Heart left ventricle (tissue), 16 donors: ENCODE data around the gene C9orf43. TPM values are rescaled to one million over a fixed set of nuclear protein-coding genes. Genes with fewer than 3 reads are reported as not detected.

Experiments
- ATAC-seq, 4 donors: fragments of 200-7000 bp; cut with Tn5 transposase; one replicate each; pipeline ENCODE4 v1.9.1; 2020 to 2022; ENCODE audit warnings: moderate library complexity in 4 of 4, mild to moderate bottlenecking in 3 of 4, moderate number of reproducible peaks in 1 of 4
- DNase-seq, 5 donors: peaks; one replicate each; pipeline ENCODE4 v3.0.0-alpha.2; 2020
- H3K27ac ChIP-seq, 12 donors: fragments of 200-600 bp; sonication (generic) in 4 of 12; one replicate each; pipeline versions ENCODE4 v1.5.0 to v1.8.0; 2016 to 2022; ENCODE audit warnings: mild to moderate bottlenecking in 2 of 12
- H3K27me3 ChIP-seq, 9 donors: fragments of 200-600 bp; sonication (generic) in 2 of 9; one replicate each; pipeline versions ENCODE4 v1.5.1 to v1.8.0; 2016 to 2022; ENCODE audit warnings: mild to moderate bottlenecking in 3 of 9
- H3K36me3 ChIP-seq, 9 donors: fragments of 200-600 bp; sonication (generic) in 2 of 9; one replicate each; pipeline versions ENCODE4 v1.5.0 to v1.8.0; 2018 to 2022; ENCODE audit warnings: mild to moderate bottlenecking in 2 of 9
- H3K4me1 ChIP-seq, 12 donors: fragments of 200-600 bp; sonication (generic) in 4 of 12; one replicate each; pipeline versions ENCODE4 v1.5.0 to v1.8.0; 2016 to 2022; ENCODE audit warnings: mild to moderate bottlenecking in 3 of 12
- H3K4me3 ChIP-seq, 12 donors: fragments of 200-600 bp; sonication (generic) in 4 of 12; one replicate each; pipeline versions ENCODE4 v1.5.0 to v1.8.0; 2017 to 2022; ENCODE audit warnings: mild to moderate bottlenecking in 9 of 12, moderate library complexity in 4 of 12
- H3K9me3 ChIP-seq, 12 donors: fragments of 200-600 bp; sonication (generic) in 4 of 12; one replicate each; pipeline versions ENCODE4 v1.5.0 to v1.8.0; 2016 to 2022; ENCODE audit warnings: mild to moderate bottlenecking in 1 of 12
- POLR2A ChIP-seq, 2 donors: fragments of 450-650 bp; IDR thresholded peaks; one replicate each; pipeline ENCODE4 v1.6.1; 2017; ENCODE audit warnings: antibody characterized with exemption in 2 of 2, mild to moderate bottlenecking in 2 of 2, moderate library complexity in 2 of 2
- WGBS, 4 donors: extraction: QIAGEN DNeasy Blood & Tissue Kit in 2 of 4; methylation state at CpG; one replicate each; pipeline versions ENCODE4 v1.1.5 to v1.1.7; 2013 to 2018; 5-methylcytosine and 5-hydroxymethylcytosine counted together
- intact Hi-C, 10 donors: fragments of 100-400 bp; cut with DNase I; formaldehyde crosslinking; loops; one replicate each; pipeline versions ENCODE4 v1.11.1 to v1.14.2; 2022
- polyA plus RNA-seq, 2 donors: library from polyadenylated mRNA; stranded (reverse); fragments of 200-250 nt; gene quantifications; one replicate each; pipeline ENCODE4 v1.2.3, GENCODE V29; 2013
- total RNA-seq, 9 donors: library from RNA; depleted of rRNA in 2 of 9; stranded (reverse); fragments of >200 nt in 2 of 9; fragmentation: NEBNext Ultra II Directional in 3 of 9; extraction: Animal tissue kit (Norgen Biotek cat#: 25700) in 3 of 9; gene quantifications; one replicate each; pipeline versions ENCODE4 v1.1.0 to v1.2.4, GENCODE V29; 2016 to 2023
- TF ChIP-seq, protein P1 (sequence below), 12 donors: fragments of 200-600 bp; sonication (generic) in 4 of 12; IDR thresholded peaks; one replicate each; pipeline versions ENCODE4 v1.5.0 to v1.8.0; 2018 to 2022; ENCODE audit warnings: antibody characterized with exemption in 12 of 12, mild to moderate bottlenecking in 5 of 12
- donor health status: ischemic (EF 13 %, LVEDD 7.1; RV severe dilation, severe dysfunction).
- donor health status: healthy with polysubstance abuse.
- donor health status: DM: no; HTN: yes; CAD: no.
- donor health status: DM: no; HTN: no; CAD: no.
- donor health status: ischemic (EF 25% LVEDD 6.9; RV normal size, moderate dysfunction).
- donor health status: ischemic (EF 25% LVEDD 5.7; RV mildly dilated, moderate dysfunction).
- donor health status: healthy.
- donor health status: DM: yes; HTN: yes; CAD: no.
- donor health status: ischemic (EF 35%, LVEDD 5.7; RV mildly dilated, moderate dysfunction).
- donor health status: nonischemic (EF 11% LVEDD 7.7; RV severe dilation, severe dysfunction).
- donor health status: DM: yes; HTN: yes; CAD: no.
- donor health status: PGD.
- donor health status: ischemic (EF 29% LVEDD 5.4; RV normal size, mild dysfunction).
- donor health status: nonischemic (EF 23%, LVEDD 6.1; RV moderate dilation, normal function).

Gene C9orf43
- total and polyA plus RNA-seq, 11 donors, result 0.14 to 0.93 (median 0.25) TPM; not detected in 5

DNA sequence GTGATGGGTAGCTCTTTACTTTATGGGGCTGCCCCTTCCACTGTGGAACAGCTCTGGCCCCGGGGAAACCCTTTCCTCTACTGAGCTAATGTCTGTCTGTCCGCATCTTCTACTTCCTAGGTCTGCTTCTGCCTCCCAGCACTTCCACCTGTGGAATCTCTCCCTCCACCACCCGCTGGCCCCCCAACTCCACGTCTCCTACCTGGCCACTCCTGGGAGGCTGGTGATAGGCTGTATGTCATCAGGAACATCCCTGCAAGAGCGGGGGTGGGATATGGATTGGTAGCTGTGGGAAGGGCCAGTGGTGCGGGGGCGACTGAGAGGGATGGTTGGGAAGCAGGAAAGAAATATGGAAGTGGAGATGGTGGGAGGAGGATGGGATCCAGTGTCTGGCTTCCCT lies 18.6 kb upstream of the C9orf43 start:
- ATAC-seq (no peak), DNase-seq (no peak)
- Histone ChIP-seq H3K9me3 (no peaks in the 10 kb centered on the region), H3K27ac (no peak overlapping the region), H3K4me3 (no peak overlapping the region), H3K36me3 (peaks cover 3 to 83% (median 61%) of the 10 kb centered on the region in 9 donors), H3K4me1 (no peaks in the 10 kb centered on the region), H3K27me3 (no peaks in the 10 kb centered on the region)
- TF ChIP-seq POLR2A (IDR thresholded peaks at IDR 0.05), result no peak
- TF ChIP-seq, protein P1, sequence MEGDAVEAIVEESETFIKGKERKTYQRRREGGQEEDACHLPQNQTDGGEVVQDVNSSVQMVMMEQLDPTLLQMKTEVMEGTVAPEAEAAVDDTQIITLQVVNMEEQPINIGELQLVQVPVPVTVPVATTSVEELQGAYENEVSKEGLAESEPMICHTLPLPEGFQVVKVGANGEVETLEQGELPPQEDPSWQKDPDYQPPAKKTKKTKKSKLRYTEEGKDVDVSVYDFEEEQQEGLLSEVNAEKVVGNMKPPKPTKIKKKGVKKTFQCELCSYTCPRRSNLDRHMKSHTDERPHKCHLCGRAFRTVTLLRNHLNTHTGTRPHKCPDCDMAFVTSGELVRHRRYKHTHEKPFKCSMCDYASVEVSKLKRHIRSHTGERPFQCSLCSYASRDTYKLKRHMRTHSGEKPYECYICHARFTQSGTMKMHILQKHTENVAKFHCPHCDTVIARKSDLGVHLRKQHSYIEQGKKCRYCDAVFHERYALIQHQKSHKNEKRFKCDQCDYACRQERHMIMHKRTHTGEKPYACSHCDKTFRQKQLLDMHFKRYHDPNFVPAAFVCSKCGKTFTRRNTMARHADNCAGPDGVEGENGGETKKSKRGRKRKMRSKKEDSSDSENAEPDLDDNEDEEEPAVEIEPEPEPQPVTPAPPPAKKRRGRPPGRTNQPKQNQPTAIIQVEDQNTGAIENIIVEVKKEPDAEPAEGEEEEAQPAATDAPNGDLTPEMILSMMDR (IDR thresholded peaks at IDR 0.05), result no peak
- intact Hi-C loops, result loop anchor here in 1 of 10 donors (10.0 kb wide), 1 partner anchor 47 kb away; the partner anchor contains the start of genes BSPRY and WDR31
- WGBS, 4 donors, result 94 to 96% (median 94%) methylated on average over 7 of the region's 7 CpGs

DNA sequence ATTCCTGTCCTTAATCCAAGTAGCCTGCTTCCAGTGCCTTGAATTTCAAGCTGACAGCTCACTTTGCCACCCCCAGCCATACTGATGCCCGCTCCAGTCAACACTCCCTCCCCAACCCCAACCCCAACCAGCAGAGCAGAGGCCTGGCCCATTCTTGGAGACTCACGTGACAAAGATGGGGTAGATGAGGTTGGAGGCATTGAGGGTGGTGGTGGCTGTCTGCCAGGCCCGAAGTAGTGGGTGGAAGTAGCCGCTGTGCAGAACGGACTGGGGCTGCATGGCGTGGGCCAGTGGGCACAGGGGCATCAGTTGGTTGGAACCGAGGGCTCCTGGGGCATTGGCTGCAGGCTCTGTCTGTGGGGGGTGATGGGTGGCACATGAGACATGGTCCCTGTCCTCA lies 17.3 kb upstream of the C9orf43 start:
- intact Hi-C loops, result loop anchor here in 1 of 10 donors (10.0 kb wide), 1 partner anchor 48 kb away; the partner anchor contains the start of genes BSPRY and WDR31
- 91 to 97% (median 95%) methylated on average over 7 of the region's 7 CpGs for WGBS, 4 donors
- ATAC-seq (no peak), DNase-seq (no peak)
- TF ChIP-seq, protein P1 (IDR thresholded peaks at IDR 0.05), result no peak
- TF ChIP-seq POLR2A (IDR thresholded peaks at IDR 0.05), result no peak
- no peaks in the 10 kb centered on the region for H3K9me3 ChIP-seq
- no peaks in the 10 kb centered on the region for H3K27me3 ChIP-seq
- H3K36me3 ChIP-seq, result peaks cover 3 to 70% (median 47%) of the 10 kb centered on the region in 9 donors
- no peak overlapping the region for H3K4me3 ChIP-seq
- no peak overlapping the region for H3K27ac ChIP-seq
- H3K4me1 ChIP-seq, result peaks cover 0 to 8% (median under 1%) of the 10 kb centered on the region in 12 donors

DNA sequence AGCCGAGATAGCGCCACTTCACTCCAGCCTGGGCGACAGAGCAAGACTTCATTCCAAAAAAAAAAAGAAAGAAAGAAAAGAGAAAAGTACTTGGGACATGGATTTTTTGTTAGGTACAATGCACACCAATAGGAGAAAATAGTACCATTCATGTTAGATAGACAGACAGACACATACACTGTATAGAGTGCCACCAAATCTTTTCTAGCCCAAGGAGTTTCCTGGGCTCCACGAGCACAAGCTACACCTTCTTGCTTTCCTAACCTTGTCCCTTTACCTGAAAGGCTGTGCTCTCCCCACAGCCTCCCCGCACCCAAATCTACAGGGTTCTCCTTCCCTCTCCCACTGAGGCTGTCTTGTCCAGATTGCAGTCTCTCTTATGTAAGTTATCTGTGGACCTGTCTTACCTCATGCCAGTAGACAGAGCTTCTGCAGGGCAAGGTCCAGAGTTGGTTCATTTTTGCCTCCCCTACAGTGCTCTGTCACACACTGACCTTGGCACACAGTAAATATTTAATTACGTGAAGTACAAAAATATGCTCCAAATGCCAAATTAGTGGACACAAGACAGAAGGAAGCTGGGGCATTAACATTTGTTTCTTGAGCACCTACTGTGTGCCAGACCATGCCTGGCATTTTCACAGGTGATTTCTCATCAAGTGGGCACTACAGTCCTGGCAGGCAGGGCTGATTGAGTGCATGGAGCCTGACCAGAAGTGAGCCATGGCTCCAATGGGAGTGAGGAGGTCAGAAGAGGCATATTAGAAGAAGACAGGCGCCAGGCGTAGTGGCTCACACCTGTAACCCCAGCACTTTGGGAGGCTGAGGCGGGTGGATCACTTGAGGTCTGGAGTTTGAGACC lies 15.3 kb upstream of the C9orf43 start:
- Histone ChIP-seq H3K9me3 (no peaks in the 10 kb centered on the region), H3K36me3 (peaks cover 0 to 50% (median 28%) of the 10 kb centered on the region in 9 donors), H3K4me3 (no peak overlapping the region), H3K27ac (no peak overlapping the region), H3K4me1 (peaks cover 0 to 28% (median 17%) of the 10 kb centered on the region in 12 donors), H3K27me3 (no peaks in the 10 kb centered on the region)
- DNase-seq (no peak), ATAC-seq (no peak)
- 95 to 98% (median 96%) methylated on average over 9 of the region's 9 CpGs for WGBS, 4 donors
- TF ChIP-seq POLR2A (IDR thresholded peaks at IDR 0.05), result no peak
- TF ChIP-seq, protein P1 (IDR thresholded peaks at IDR 0.05), result no peak
- intact Hi-C loops, result loop anchor here in 3 of 10 donors (5.0 to 10.0 kb wide), 2 partner anchors 50 to 53 kb away; partner anchors contain the start of genes WDR31 (in 3 of the 3) and BSPRY (in 1 of the 3)

DNA sequence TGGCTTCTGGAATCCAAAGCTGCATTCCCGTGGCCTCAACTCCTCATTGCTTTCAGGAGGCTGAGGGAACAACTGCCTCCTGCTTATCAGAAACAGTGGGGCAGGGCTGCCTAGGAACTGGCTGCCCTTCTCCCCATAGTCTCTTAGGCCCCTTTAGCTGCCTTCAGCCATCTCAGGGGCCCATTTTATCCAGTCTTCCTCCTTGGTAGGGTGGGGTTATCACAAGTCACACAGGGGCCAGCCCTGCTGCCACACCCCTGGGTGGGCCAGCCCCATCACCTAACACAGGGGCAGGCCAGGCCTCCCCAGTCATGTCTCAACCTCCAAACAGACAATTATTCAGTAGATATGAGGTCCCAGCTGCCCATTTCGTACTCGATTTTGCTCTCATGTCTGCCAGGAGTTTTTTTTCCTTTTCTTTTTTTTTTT lies 13.3 kb upstream of the C9orf43 start:
- TF ChIP-seq POLR2A (IDR thresholded peaks at IDR 0.05), result no peak
- TF ChIP-seq, protein P1 (IDR thresholded peaks at IDR 0.05), result no peak
- Histone ChIP-seq H3K4me3 (no peak overlapping the region), H3K27me3 (no peaks in the 10 kb centered on the region), H3K9me3 (no peaks in the 10 kb centered on the region), H3K4me1 (peaks cover 0 to 39% (median 23%) of the 10 kb centered on the region in 12 donors), H3K27ac (no peak overlapping the region), H3K36me3 (peaks cover 0 to 30% (median 8%) of the 10 kb centered on the region in 9 donors)
- ATAC-seq (no peak), DNase-seq (no peak)
- intact Hi-C loops, result loop anchor here in 3 of 10 donors (5.0 to 10.0 kb wide), 2 partner anchors 52 to 55 kb away; partner anchors contain the start of genes WDR31 (in 3 of the 3) and BSPRY (in 1 of the 3)
- 81 to 89% (median 83%) methylated on average over 3 of the region's 3 CpGs for WGBS, 4 donors
